Measurements from ENCODE around the gene SMIM41. TPM values are rescaled to one million over a fixed set of nuclear protein-coding genes. Genes with fewer than 3 reads are reported as not detected.

Gene SMIM41
- total RNA-seq, 1 experiment from 2014 or later: not detected

GRCh38 chr12:52082026-52082668 lies 2.6 kb downstream of the SMIM41 start:
- ChIA-PET POLR2A (ENCODE audit: unreplicated experiment) (no interaction called here), CTCF (interaction anchor here (1.7 kb wide), 1 partner anchor 56 kb away, joined by 20 read pairs; no protein-coding TSS in a partner anchor)
- no peaks in the 10 kb centered on the region for H3K27me3 ChIP-seq (ENCODE audit: insufficient read depth, low read depth)
- no peaks in the 10 kb centered on the region for H3K9me3 ChIP-seq (ENCODE audit: insufficient read depth, low read depth)
- H3F3A ChIP-seq (ENCODE audit: insufficient read depth, low read depth): peaks cover 11% of the 10 kb centered on the region; the same call in 1 of the 2 replicates
- no peaks in the 10 kb centered on the region for H3K4me1 ChIP-seq (replicated peaks; ENCODE audit: insufficient read depth)
- H3K79me2 ChIP-seq (ENCODE audit: low read depth): no peaks in the 10 kb centered on the region
- no peak overlapping the region for H3K4me3 ChIP-seq
- H3K9me2 ChIP-seq (ENCODE audit: insufficient read depth): no peaks in the 10 kb centered on the region
- H4K20me1 ChIP-seq (ENCODE audit: insufficient read depth): peaks cover 3% of the 10 kb centered on the region; the same call in 1 of the 2 replicates
- no peak for DNase-seq
- intact Hi-C loops (cut with micrococcal nuclease; ENCODE audit: unreplicated experiment): no loop called here
- H2AFZ ChIP-seq: no peak overlapping the region
- H3K27ac ChIP-seq: no peak overlapping the region
- TF ChIP-seq EZH2 (IDR thresholded peaks at IDR 0.05; ENCODE audit: low read depth) (no peak), CTCF (conservative IDR thresholded peaks at IDR 0.05) (no peak)
- no peak overlapping the region for H3K4me2 ChIP-seq
- BruUV-seq (replicated peaks): no TSS peak
- H3K36me3 ChIP-seq (ENCODE audit: low read depth): no peaks in the 10 kb centered on the region

- peaks cover 11% of the 10 kb centered on the region; the same call in 1 of the 2 replicates for H3F3A ChIP-seq (ENCODE audit: insufficient read depth, low read depth)
- intact Hi-C loops (cut with micrococcal nuclease; ENCODE audit: unreplicated experiment): no loop called here
- peaks cover 3% of the 10 kb centered on the region; the same call in 1 of the 2 replicates for H4K20me1 ChIP-seq (ENCODE audit: insufficient read depth)
- no peak for DNase-seq
- no peak overlapping the region for H3K4me2 ChIP-seq
- no peaks in the 10 kb centered on the region for H3K4me1 ChIP-seq (replicated peaks; ENCODE audit: insufficient read depth)
- H3K36me3 ChIP-seq (ENCODE audit: low read depth): no peaks in the 10 kb centered on the region
- ChIA-PET CTCF (interaction anchor here (0.6 to 1.7 kb wide), 2 partner anchors 57 to 979 kb away, joined by 3 to 20 read pairs; no protein-coding TSS in a partner anchor), POLR2A (ENCODE audit: unreplicated experiment) (no interaction called here)
- no peaks in the 10 kb centered on the region for H3K79me2 ChIP-seq (ENCODE audit: low read depth)
- no peak overlapping the region for H3K27ac ChIP-seq
- H2AFZ ChIP-seq: no peak overlapping the region
- H3K4me3 ChIP-seq: no peak overlapping the region
- H3K9me2 ChIP-seq (ENCODE audit: insufficient read depth): no peaks in the 10 kb centered on the region
- no peak for TF ChIP-seq EZH2 (IDR thresholded peaks at IDR 0.05; ENCODE audit: low read depth)
- no peak for TF ChIP-seq CTCF (conservative IDR thresholded peaks at IDR 0.05)
- BruUV-seq (replicated peaks): no TSS peak
- H3K27me3 ChIP-seq (ENCODE audit: insufficient read depth, low read depth): no peaks in the 10 kb centered on the region
- no peaks in the 10 kb centered on the region for H3K9me3 ChIP-seq (ENCODE audit: insufficient read depth, low read depth)
Measured at GRCh38 chr12:52082669-52082987, 3.1 kb downstream of the SMIM41 start.

- H3K9me2 ChIP-seq (ENCODE audit: insufficient read depth): no peaks in the 10 kb centered on the region
- 0 out of 2 replicates have a peak overlapping the region, but pooled peaks have one; percentile 25 for H3K4me2 ChIP-seq
- TF ChIP-seq EZH2 (IDR thresholded peaks at IDR 0.05; ENCODE audit: low read depth) (no peak), CTCF (conservative IDR thresholded peaks at IDR 0.05) (peak; percentile 99)
- intact Hi-C loops (cut with micrococcal nuclease; ENCODE audit: unreplicated experiment): loop anchor here (1.0 kb wide), 2 partner anchors 33 to 58 kb away; no protein-coding TSS in a partner anchor
- H3K27me3 ChIP-seq (ENCODE audit: insufficient read depth, low read depth): no peaks in the 10 kb centered on the region
- H2AFZ ChIP-seq: no peak overlapping the region
- no peak overlapping the region for H3K27ac ChIP-seq
- H3K9me3 ChIP-seq (ENCODE audit: insufficient read depth, low read depth): no peaks in the 10 kb centered on the region
- H4K20me1 ChIP-seq (ENCODE audit: insufficient read depth): peaks cover under 1% of the 10 kb centered on the region; the same call in 1 of the 2 replicates
- no peak overlapping the region for H3K4me3 ChIP-seq
- DNase-seq: peak in 1 of 2 experiments; percentile 57
- H3F3A ChIP-seq (ENCODE audit: insufficient read depth, low read depth): peaks cover 11% of the 10 kb centered on the region; the same call in 1 of the 2 replicates
- H3K4me1 ChIP-seq (replicated peaks; ENCODE audit: insufficient read depth): no peaks in the 10 kb centered on the region
- BruUV-seq (replicated peaks): no TSS peak
- POLR2A ChIA-PET (ENCODE audit: unreplicated experiment): no interaction called here
- no peaks in the 10 kb centered on the region for H3K36me3 ChIP-seq (ENCODE audit: low read depth)
- CTCF ChIA-PET: interaction anchor here (0.6 to 1.7 kb wide), 2 partner anchors 57 to 978 kb away, joined by 3 to 20 read pairs; no protein-coding TSS in a partner anchor
- H3K79me2 ChIP-seq (ENCODE audit: low read depth): no peaks in the 10 kb centered on the region
Measured at GRCh38 chr12:52082988-52083637, 3.6 kb downstream of the SMIM41 start.
